Measurements from ENCODE around the gene GPR160. TPM values are rescaled to one million over a fixed set of nuclear protein-coding genes. Genes with fewer than 3 reads are reported as not detected.

GPR160 gene, protein sequence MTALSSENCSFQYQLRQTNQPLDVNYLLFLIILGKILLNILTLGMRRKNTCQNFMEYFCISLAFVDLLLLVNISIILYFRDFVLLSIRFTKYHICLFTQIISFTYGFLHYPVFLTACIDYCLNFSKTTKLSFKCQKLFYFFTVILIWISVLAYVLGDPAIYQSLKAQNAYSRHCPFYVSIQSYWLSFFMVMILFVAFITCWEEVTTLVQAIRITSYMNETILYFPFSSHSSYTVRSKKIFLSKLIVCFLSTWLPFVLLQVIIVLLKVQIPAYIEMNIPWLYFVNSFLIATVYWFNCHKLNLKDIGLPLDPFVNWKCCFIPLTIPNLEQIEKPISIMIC
- total RNA-seq (2022; extraction: Qiagen RNA extraction; ENCODE audit: low read depth) = 1.2 to 2.0 TPM (median 1.8 TPM) in 5 replicates

DNA sequence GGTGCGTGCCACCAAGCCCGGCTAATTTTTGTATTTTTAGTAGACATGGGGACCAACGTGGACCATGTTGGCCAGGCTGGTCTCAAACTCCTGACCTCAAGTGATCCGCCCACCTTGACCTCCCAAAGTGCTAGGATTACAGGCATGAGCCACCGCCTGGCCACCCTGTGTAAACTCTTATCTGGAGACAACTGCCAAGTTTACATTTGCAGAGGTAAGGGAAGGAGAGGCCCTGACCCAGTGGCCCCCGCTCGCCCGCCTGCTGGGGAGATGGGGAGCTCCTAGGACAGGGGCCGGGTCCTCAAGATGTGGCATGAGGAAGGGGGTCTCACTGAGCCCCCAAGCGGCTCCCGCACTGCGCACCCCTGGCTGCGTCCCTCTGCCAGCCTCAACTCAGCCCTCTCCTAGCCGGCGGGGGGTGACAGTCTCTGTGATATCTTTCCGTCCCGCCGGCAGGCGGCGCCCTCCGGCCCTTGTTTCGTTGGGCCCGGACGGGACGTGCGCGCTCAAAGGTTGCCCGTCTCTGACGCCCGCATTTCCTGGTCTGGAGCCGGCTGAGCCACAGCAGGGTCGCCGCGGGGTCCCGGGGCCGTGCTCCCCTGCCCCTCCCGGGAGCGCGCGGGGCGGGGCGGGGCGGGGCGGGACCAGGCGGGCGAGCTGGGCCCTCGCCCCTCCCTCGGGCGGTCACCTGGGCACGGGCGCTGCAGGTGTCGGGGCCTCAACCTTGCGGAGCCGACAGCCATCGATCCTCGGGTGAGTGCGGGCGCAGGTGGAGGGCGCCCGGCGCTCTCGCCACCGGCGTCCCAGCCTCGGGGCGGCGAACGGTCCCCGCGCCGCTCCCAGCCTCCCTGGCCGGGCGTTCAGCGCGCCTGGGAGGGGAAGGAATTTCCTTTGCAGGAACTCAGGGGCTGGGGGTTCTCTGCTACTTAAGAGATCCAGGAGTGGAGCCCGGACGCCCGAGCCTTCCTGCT is at the start of gene GPR160:
GPR160 (plus strand) TSS at position 533 of the 971 bp plus-strand sequence. CDS start 45,978 bp downstream, outside the sequence.

Other genes with a start within 250 kb of the GPR160 start
- gene LRRIQ4, start 225.1 kb upstream of the GPR160 start, total RNA-seq (2022; extraction: Qiagen RNA extraction; ENCODE audit: low read depth) = not detected in 5 replicates
- gene LRRC34, start 225.1 kb upstream of the GPR160 start, total RNA-seq (2022; extraction: Qiagen RNA extraction; ENCODE audit: low read depth) = not detected in 5 replicates
- gene LRRC31, start 168.1 kb upstream of the GPR160 start, total RNA-seq (2022; extraction: Qiagen RNA extraction; ENCODE audit: low read depth) = 0.02 TPM in 1 of 5 replicates, not detected in the others
- not detected in 5 replicates for gene SAMD7, start 126.4 kb upstream of the GPR160 start, total RNA-seq (2022; extraction: Qiagen RNA extraction; ENCODE audit: low read depth)
- 80.2 to 158 TPM (median 94.6 TPM) in 5 replicates for gene SEC62, start 71.2 kb upstream of the GPR160 start, total RNA-seq (2022; extraction: Qiagen RNA extraction; ENCODE audit: low read depth)
- 9.5 to 16.8 TPM (median 14.0 TPM) in 5 replicates for gene PHC3, start 143.7 kb downstream of the GPR160 start, total RNA-seq (2022; extraction: Qiagen RNA extraction; ENCODE audit: low read depth)
- 14.4 to 20.2 TPM (median 17.9 TPM) in 5 replicates for gene PRKCI, start 184.4 kb downstream of the GPR160 start, total RNA-seq (2022; extraction: Qiagen RNA extraction; ENCODE audit: low read depth)

Measured in A549 treated with CpdA at 1 μM for 4 hours (cell line).